Measurements from ENCODE around the gene WDR70.

DNA sequence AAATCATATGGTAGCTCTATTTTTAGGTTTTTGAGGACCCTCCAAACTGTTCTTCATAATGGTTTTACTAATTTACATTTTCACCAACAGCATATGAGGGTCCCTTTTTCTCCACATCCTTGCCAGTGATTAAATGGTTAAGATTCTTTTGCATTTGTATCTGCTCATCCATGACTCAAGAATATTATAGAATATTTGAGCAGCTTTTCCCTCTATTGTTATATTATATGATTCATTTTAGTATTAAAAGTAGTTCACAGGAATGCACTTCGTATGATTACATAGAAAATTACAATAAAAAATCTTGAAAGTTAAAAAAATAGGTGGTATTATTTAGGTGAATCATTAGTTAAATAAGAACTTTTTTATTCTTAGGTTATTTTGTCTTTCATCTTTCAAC lies 140.7 kb downstream of the WDR70 start:
- TF ChIP-seq POLR2A (IDR thresholded peaks at IDR 0.05) (no peak), POLR2AphosphoS5 (IDR thresholded peaks at IDR 0.05) (no peak)
- TF ChIP-seq, protein P1, sequence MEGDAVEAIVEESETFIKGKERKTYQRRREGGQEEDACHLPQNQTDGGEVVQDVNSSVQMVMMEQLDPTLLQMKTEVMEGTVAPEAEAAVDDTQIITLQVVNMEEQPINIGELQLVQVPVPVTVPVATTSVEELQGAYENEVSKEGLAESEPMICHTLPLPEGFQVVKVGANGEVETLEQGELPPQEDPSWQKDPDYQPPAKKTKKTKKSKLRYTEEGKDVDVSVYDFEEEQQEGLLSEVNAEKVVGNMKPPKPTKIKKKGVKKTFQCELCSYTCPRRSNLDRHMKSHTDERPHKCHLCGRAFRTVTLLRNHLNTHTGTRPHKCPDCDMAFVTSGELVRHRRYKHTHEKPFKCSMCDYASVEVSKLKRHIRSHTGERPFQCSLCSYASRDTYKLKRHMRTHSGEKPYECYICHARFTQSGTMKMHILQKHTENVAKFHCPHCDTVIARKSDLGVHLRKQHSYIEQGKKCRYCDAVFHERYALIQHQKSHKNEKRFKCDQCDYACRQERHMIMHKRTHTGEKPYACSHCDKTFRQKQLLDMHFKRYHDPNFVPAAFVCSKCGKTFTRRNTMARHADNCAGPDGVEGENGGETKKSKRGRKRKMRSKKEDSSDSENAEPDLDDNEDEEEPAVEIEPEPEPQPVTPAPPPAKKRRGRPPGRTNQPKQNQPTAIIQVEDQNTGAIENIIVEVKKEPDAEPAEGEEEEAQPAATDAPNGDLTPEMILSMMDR (IDR thresholded peaks at IDR 0.05): no peak

Data from suprapubic skin (tissue), 4 donors.